Measurements from ENCODE around the gene MMP2.

DNA sequence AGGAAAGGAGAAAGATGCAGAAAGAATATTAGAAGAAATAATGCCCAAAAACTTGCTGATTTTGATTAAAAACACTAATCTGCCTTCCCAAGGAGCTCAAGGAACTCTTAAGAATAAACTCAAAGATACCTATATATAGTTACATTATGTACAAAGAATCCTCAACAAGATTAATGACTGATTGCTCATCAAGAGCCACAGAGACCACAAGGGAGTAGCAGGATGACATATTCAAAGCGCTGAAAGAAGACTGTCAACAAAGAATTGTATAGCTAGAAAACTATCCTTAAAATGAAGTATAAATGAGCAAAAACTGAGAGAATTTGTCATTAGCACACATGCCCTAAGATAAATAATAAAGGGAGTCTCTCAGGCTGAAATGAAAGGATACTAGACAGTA lies 36.1 kb downstream of the MMP2 start:
- TF ChIP-seq, protein P1, sequence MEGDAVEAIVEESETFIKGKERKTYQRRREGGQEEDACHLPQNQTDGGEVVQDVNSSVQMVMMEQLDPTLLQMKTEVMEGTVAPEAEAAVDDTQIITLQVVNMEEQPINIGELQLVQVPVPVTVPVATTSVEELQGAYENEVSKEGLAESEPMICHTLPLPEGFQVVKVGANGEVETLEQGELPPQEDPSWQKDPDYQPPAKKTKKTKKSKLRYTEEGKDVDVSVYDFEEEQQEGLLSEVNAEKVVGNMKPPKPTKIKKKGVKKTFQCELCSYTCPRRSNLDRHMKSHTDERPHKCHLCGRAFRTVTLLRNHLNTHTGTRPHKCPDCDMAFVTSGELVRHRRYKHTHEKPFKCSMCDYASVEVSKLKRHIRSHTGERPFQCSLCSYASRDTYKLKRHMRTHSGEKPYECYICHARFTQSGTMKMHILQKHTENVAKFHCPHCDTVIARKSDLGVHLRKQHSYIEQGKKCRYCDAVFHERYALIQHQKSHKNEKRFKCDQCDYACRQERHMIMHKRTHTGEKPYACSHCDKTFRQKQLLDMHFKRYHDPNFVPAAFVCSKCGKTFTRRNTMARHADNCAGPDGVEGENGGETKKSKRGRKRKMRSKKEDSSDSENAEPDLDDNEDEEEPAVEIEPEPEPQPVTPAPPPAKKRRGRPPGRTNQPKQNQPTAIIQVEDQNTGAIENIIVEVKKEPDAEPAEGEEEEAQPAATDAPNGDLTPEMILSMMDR (conservative IDR thresholded peaks at IDR 0.05; ENCODE audit: low read depth in 2 of 2) = no peak
- TF ChIP-seq EZH2phosphoT487 (IDR thresholded peaks at IDR 0.05; ENCODE audit: unreplicated experiment) (no peak), ZNF331 (CRISPR knock-in tag; IDR thresholded peaks at IDR 0.05; ENCODE audit: low read depth) (no peak)

All from GM23338 (cell line).